GM12878 (cell line): ENCODE measurements around the gene DPF3. TPM values are rescaled to one million over a fixed set of nuclear protein-coding genes. Genes with fewer than 3 reads are reported as not detected.

ENCODE experiments used
- ATAC-seq: fragments of 200-7000 bp; cut with Tn5 transposase; 3 replicates; pipeline ENCODE4 v1.9.1; 2020; ENCODE audit warnings: mild to moderate bottlenecking, moderate library complexity
- BruUV-seq: library from RNA; stranded (reverse); fragments of 400-500 nt; replicated peaks from 2 replicates; lab custom pipeline; 2021; lab: Mats Ljungman, UMichigan
- CTCF ChIA-PET: fragments of 300-600 bp; sonication (Branson Sonifier 250); formaldehyde crosslinking; extraction: SDS; loops from one replicate; lab custom pipeline; 2021; ENCODE audit warnings: inconsistent platforms; lab: Yijun Ruan, JAX
- POLR2A ChIA-PET: fragments of 350-600 bp; formaldehyde crosslinking; extraction: SDS; loops from one replicate; lab custom pipeline; 2021; ENCODE audit warnings: inconsistent platforms; lab: Charles Lee
- RAD21 ChIA-PET: fragments of 300-600 bp; sonication (Branson Sonifier 250); formaldehyde crosslinking; loops from one replicate; lab custom pipeline; 2023; ENCODE audit warnings: antibody characterized with exemption; ENCODE audit not compliant: unreplicated experiment; lab: Charles Lee
- SMC1A ChIA-PET: fragments of 300-600 bp; sonication (Branson Sonifier 250); formaldehyde crosslinking; loops from one replicate; lab custom pipeline; 2023; ENCODE audit not compliant: unreplicated experiment, uncharacterized antibody; lab: Charles Lee
- DNase-seq: peaks from one replicate; pipeline ENCODE4 v3.0.0-alpha.2; 2011; ENCODE audit warnings: low read depth, low spot score
- FAIRE-seq: peaks from 3 replicates; lab custom pipeline; 2011; peaks lifted over from hg19 to GRCh38; lab: Jason Lieb, UNC
- H2AFZ ChIP-seq: 2 replicates; pipeline ENCODE4 v1.6.0; 2011; ENCODE audit warnings: low read depth, low read length, control low read depth; ENCODE audit not compliant: control insufficient read depth
- H3K27ac ChIP-seq: 2 replicates; pipeline ENCODE4 v1.5.1; 2011; ENCODE audit warnings: control low read depth; ENCODE audit not compliant: control insufficient read depth, insufficient read depth
- H3K27me3 ChIP-seq, 2 experiments: replicated peaks in 1 of 2; 2 replicates each; pipeline versions ENCODE4 v1.6.0 to v1.6.1; 2011; ENCODE audit warnings: low read length in 1 of 2; ENCODE audit not compliant: control insufficient read depth in 2 of 2, insufficient read depth in 2 of 2
- H3K36me3 ChIP-seq, 2 experiments: 2 replicates each; pipeline ENCODE4 v1.5.1; 2011; ENCODE audit warnings: low read length in 1 of 2; ENCODE audit not compliant: control insufficient read depth in 2 of 2, insufficient read depth in 2 of 2
- H3K4me1 ChIP-seq: 2 replicates; pipeline ENCODE4 v1.6.1; 2011; ENCODE audit warnings: mild to moderate bottlenecking, low read length, moderate library complexity, mixed read lengths; ENCODE audit not compliant: control insufficient read depth, insufficient read depth
- H3K4me2 ChIP-seq: 2 replicates; pipeline ENCODE4 v1.6.0; 2011; ENCODE audit warnings: control low read depth; ENCODE audit not compliant: control insufficient read depth, insufficient read depth
- H3K4me3 ChIP-seq: fragments of 200-600 bp; sonication (generic); 2 replicates; pipeline ENCODE4 v1.5.1; 2016
- H3K79me2 ChIP-seq: 2 replicates; pipeline ENCODE4 v1.6.0; 2011; ENCODE audit warnings: low read length; ENCODE audit not compliant: control insufficient read depth, insufficient read depth
- H3K9ac ChIP-seq: 2 replicates; pipeline ENCODE4 v1.8.0; 2011; ENCODE audit warnings: low read length, control low read depth, mixed read lengths; ENCODE audit not compliant: control insufficient read depth, insufficient read depth
- H3K9me3 ChIP-seq: replicated peaks from 3 replicates; pipeline ENCODE4 v1.5.1; 2011; ENCODE audit warnings: mild to moderate bottlenecking, low read length; ENCODE audit not compliant: control insufficient read depth, insufficient read depth
- H4K20me1 ChIP-seq: 2 replicates; pipeline ENCODE4 v1.6.0; 2011; ENCODE audit not compliant: control insufficient read depth, insufficient read depth
- BRCA1 ChIP-seq: IDR thresholded peaks from 2 replicates; pipeline ENCODE4 v1.6.1; 2011; ENCODE audit warnings: low read depth, low read length, improper control_type of control experiment
- E2F8 ChIP-seq: fragments of 450-650 bp; IDR thresholded peaks from 2 replicates; pipeline ENCODE4 v1.6.1; 2018; ENCODE audit warnings: mild to moderate bottlenecking, low read depth, moderate library complexity; ENCODE audit not compliant: partially characterized antibody
- EED ChIP-seq: sonication (generic); IDR thresholded peaks from 2 replicates; pipeline ENCODE4 v1.6.1; 2016; ENCODE audit warnings: antibody characterized with exemption, low read depth
- ESRRA ChIP-seq: IDR thresholded peaks from 2 replicates; pipeline ENCODE4 v1.6.1; 2012; ENCODE audit warnings: mild to moderate bottlenecking, low read length, improper control_type of control experiment
- IRF5 ChIP-seq: fragments of 450-650 bp; IDR thresholded peaks from 2 replicates; pipeline ENCODE4 v1.6.1; 2017; ENCODE audit warnings: borderline replicate concordance
- MEF2B ChIP-seq: fragments of 450-650 bp; IDR thresholded peaks from 2 replicates; pipeline ENCODE4 v1.6.1; 2018; ENCODE audit warnings: mild to moderate bottlenecking, moderate library complexity; ENCODE audit not compliant: partially characterized antibody, poor library complexity, severe bottlenecking
- MXI1 ChIP-seq: fragments of 150-350 bp; IDR thresholded peaks from 2 replicates; pipeline ENCODE4 v1.6.1; 2011; ENCODE audit warnings: low read depth, mild to moderate bottlenecking, inconsistent platforms, low read length, improper control_type of control experiment
- PAX8 ChIP-seq: fragments of 450-650 bp; IDR thresholded peaks from 2 replicates; pipeline ENCODE4 v1.6.1; 2017; ENCODE audit warnings: mild to moderate bottlenecking, moderate library complexity
- SUZ12 ChIP-seq: fragments of 200-600 bp; sonication (generic); IDR thresholded peaks from one replicate; pipeline ENCODE4 v1.6.1; 2018; ENCODE audit warnings: antibody characterized with exemption, mild to moderate bottlenecking; ENCODE audit not compliant: unreplicated experiment
- WGBS: methylation state at CpG from one replicate; pipeline ENCODE4 v1.1.6; 2016; ENCODE audit warnings: low lambda C conversion rate; ENCODE audit not compliant: insufficient replicate concordance, insufficient coverage; ENCODE audit errors: missing lambda C conversion rate; 5-methylcytosine and 5-hydroxymethylcytosine counted together
- in situ Hi-C: fragments of 300-500 bp; cut with MboI; formaldehyde crosslinking; loops from 9 replicates; pipeline ENCODE4 v1.14.3; 2018; ENCODE audit warnings: mixed read lengths
- intact Hi-C: fragments of 100-400 bp; cut with micrococcal nuclease; formaldehyde crosslinking; loops from one replicate; pipeline ENCODE4 v1.14.2; 2022; ENCODE audit not compliant: unreplicated experiment
- polyA plus RNA-seq, 11 experiments: library from polyadenylated mRNA; depleted of rRNA in 4 of 11; unstranded in 6 of 11; stranded (reverse) in 5 of 11; fragments of >200 nt; fragmentation: Nextera tagmentation in 4 of 11; fragmentation: Illumina TruSeq in 1 of 11; extraction: Ambion mirVana in 4 of 11; extraction: Trizol in 1 of 11; gene quantifications; 1 replicate in 1 of 11; 2 replicates in 10 of 11; pipeline versions ENCODE4 v1.2.1 to v1.2.3, GENCODE V29; 2011 to 2016; ENCODE audit warnings: inconsistent platforms in 2 of 11, missing spikeins in 2 of 11, low read depth in 1 of 11
- total RNA-seq, 4 experiments: library from RNA; depleted of rRNA in 3 of 4; stranded (reverse); fragments of >200 nt in 3 of 4; fragmentation: Illumina TruSeq in 1 of 4; extraction: Trizol in 1 of 4; gene quantifications; 2 replicates each; pipeline versions ENCODE4 v1.2.1 to v1.2.3, GENCODE V29; 2013 to 2021
- TF ChIP-seq, protein P1 (sequence below): fragments of 450-650 bp; IDR thresholded peaks from 2 replicates; pipeline ENCODE4 v1.6.1; 2018; ENCODE audit warnings: borderline replicate concordance, mild to moderate bottlenecking; ENCODE audit not compliant: partially characterized antibody

Gene DPF3
- total and polyA plus RNA-seq, 10 of the 15 experiments (the other 5 are each of a cell fraction or from before 2014, with no cell fraction given) = 0.69 to 8.0 (median 2.2) TPM

- ChIA-PET RAD21 (interaction anchor here (0.9 to 1.1 kb wide), 2 partner anchors 110 to 193 kb away, joined by 4 read pairs; no protein-coding TSS in a partner anchor), SMC1A (interaction anchor here (0.9 kb wide), 1 partner anchor 194 kb away, joined by 3 read pairs; no protein-coding TSS in a partner anchor), CTCF (interaction anchor here (0.9 to 1.9 kb wide), 4 partner anchors 11 to 196 kb away, joined by 3 to 5 read pairs (median 3); no protein-coding TSS in a partner anchor), POLR2A (no interaction called here)
- no peak for FAIRE-seq
- ATAC-seq = no peak
- H3K36me3 ChIP-seq = no peaks in the 10 kb centered on the region
- BruUV-seq = no TSS peak
- no peaks in the 10 kb centered on the region for H3K27me3 ChIP-seq
- intact Hi-C loops = no loop called here
- H2AFZ ChIP-seq = no peak overlapping the region
- no peak for DNase-seq
- H3K27ac ChIP-seq = no peak overlapping the region
- no peaks in the 10 kb centered on the region for H3K9me3 ChIP-seq
- 76% methylated on average over 7 of the region's 7 CpGs for WGBS
- no peak overlapping the region for H3K9ac ChIP-seq
- H3K4me1 ChIP-seq = peaks cover 15% of the 10 kb centered on the region
- H4K20me1 ChIP-seq = no peaks in the 10 kb centered on the region
- H3K4me2 ChIP-seq = no peak overlapping the region
- in situ Hi-C loops = no loop called here
- H3K4me3 ChIP-seq = no peak overlapping the region
- no peaks in the 10 kb centered on the region for H3K79me2 ChIP-seq
- TF ChIP-seq PAX8 (no peak), MEF2B (no peak), EED (no peak), BRCA1 (no peak), ESRRA (no peak), MXI1 (no peak), E2F8 (no peak), IRF5 (no peak), SUZ12 (no peak)
- TF ChIP-seq, protein P1, sequence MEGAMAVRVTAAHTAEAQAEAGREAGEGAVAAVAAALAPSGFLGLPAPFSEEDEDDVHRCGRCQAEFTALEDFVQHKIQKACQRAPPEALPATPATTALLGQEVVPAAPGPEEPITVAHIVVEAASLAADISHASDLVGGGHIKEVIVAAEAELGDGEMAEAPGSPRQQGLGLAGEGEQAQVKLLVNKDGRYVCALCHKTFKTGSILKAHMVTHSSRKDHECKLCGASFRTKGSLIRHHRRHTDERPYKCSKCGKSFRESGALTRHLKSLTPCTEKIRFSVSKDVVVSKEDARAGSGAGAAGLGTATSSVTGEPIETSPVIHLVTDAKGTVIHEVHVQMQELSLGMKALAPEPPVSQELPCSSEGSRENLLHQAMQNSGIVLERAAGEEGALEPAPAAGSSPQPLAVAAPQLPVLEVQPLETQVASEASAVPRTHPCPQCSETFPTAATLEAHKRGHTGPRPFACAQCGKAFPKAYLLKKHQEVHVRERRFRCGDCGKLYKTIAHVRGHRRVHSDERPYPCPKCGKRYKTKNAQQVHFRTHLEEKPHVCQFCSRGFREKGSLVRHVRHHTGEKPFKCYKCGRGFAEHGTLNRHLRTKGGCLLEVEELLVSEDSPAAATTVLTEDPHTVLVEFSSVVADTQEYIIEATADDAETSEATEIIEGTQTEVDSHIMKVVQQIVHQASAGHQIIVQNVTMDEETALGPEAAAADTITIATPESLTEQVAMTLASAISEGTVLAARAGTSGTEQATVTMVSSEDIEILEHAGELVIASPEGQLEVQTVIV = no peak
Observed at GRCh38 chr14:72709916-72710611, 183.8 kb downstream of the DPF3 start.
